Heart right ventricle (tissue), 16 donors: ENCODE measurements around the gene GAS5. TPM values are rescaled to one million over a fixed set of nuclear protein-coding genes. Genes with fewer than 3 reads are reported as not detected.

ENCODE experiments used
- ATAC-seq, 8 donors: fragments of 200-7000 bp; cut with Tn5 transposase; one replicate each; pipeline ENCODE4 v1.9.1; 2020; ENCODE audit warnings: mild to moderate bottlenecking in 8 of 8, moderate library complexity in 8 of 8, moderate number of reproducible peaks in 1 of 8
- DNase-seq, 2 donors: peaks; one replicate each; pipeline ENCODE4 v3.0.0-alpha.2; 2020
- H3K27ac ChIP-seq, 10 donors: fragments of 200-600 bp; sonication (generic) in 2 of 10; one replicate each; pipeline versions ENCODE4 v1.5.0 to v1.8.0; 2020 to 2022; ENCODE audit warnings: mild to moderate bottlenecking in 3 of 10
- H3K27me3 ChIP-seq, 7 donors: fragments of 200-600 bp; one replicate each; pipeline ENCODE4 v1.8.0; 2021 to 2022; ENCODE audit warnings: mild to moderate bottlenecking in 2 of 7
- H3K36me3 ChIP-seq, 9 donors: fragments of 200-600 bp; sonication (generic) in 1 of 9; one replicate each; pipeline versions ENCODE4 v1.5.0 to v1.8.0; 2020 to 2022; ENCODE audit warnings: mild to moderate bottlenecking in 2 of 9
- H3K4me1 ChIP-seq, 9 donors: fragments of 200-600 bp; sonication (generic) in 1 of 9; one replicate each; pipeline versions ENCODE4 v1.5.0 to v1.8.0; 2020 to 2022; ENCODE audit warnings: mild to moderate bottlenecking in 4 of 9
- H3K4me3 ChIP-seq, 10 donors: fragments of 200-600 bp; sonication (generic) in 2 of 10; one replicate each; pipeline versions ENCODE4 v1.5.0 to v1.8.0; 2020 to 2022; ENCODE audit warnings: mild to moderate bottlenecking in 7 of 10, moderate library complexity in 2 of 10
- H3K9me3 ChIP-seq, 11 donors: fragments of 200-600 bp in 10 of 11; sonication (generic) in 2 of 11; one replicate each; pipeline versions ENCODE4 v1.5.0 to v1.8.0; 2013 to 2022; ENCODE audit warnings: mild to moderate bottlenecking in 2 of 11, control low read depth in 1 of 11, moderate library complexity in 1 of 11
- CTCF ChIP-seq, 9 donors: fragments of 200-600 bp; sonication (generic) in 2 of 9; IDR thresholded peaks; one replicate each; pipeline versions ENCODE4 v1.5.0 to v1.8.0; 2021 to 2022; ENCODE audit warnings: antibody characterized with exemption in 9 of 9, mild to moderate bottlenecking in 5 of 9, moderate library complexity in 1 of 9
- whole genome bisulfite sequencing, 2 donors: extraction: QIAGEN DNeasy Blood & Tissue Kit; methylation state at CpG; one replicate each; pipeline ENCODE4 v1.1.7; 2013; ENCODE audit warnings: inconsistent platforms in 1 of 2; 5-methylcytosine and 5-hydroxymethylcytosine counted together
- intact Hi-C, 10 donors: fragments of 100-400 bp; cut with DNase I; formaldehyde crosslinking; loops; one replicate each; pipeline versions ENCODE4 v1.11.1 to v1.14.2; 2022
- polyA plus RNA-seq, 2 donors: library from polyadenylated mRNA; stranded (reverse); fragments of 200-250 nt; gene quantifications; one replicate each; pipeline ENCODE4 v1.2.3, GENCODE V29; 2013
- total RNA-seq, 10 donors: library from RNA; stranded (reverse); fragmentation: NEBNext Ultra II Directional in 3 of 10; extraction: Animal tissue kit (Norgen Biotek cat#: 25700) in 3 of 10; gene quantifications; one replicate each; pipeline versions ENCODE4 v1.2.1 to v1.2.4, GENCODE V29; 2021 to 2023
- donor health status: Arrhythmogenic right ventricular cardiomyopathy.
- donor health status: ischemic (EF 13 %, LVEDD 7.1; RV severe dilation, severe dysfunction).
- donor health status: healthy with polysubstance abuse.
- donor health status: DM: no; HTN: yes; CAD: no.
- donor health status: DM: no; HTN: no; CAD: no.
- donor health status: ischemic (EF 25% LVEDD 6.9; RV normal size, moderate dysfunction).
- donor health status: ischemic (EF 25% LVEDD 5.7; RV mildly dilated, moderate dysfunction).
- donor health status: healthy.
- donor health status: DM: yes; HTN: yes; CAD: no.
- donor health status: Ischemic cardiomyopathy.
- donor health status: ischemic (EF 35%, LVEDD 5.7; RV mildly dilated, moderate dysfunction).
- donor health status: nonischemic (EF 11% LVEDD 7.7; RV severe dilation, severe dysfunction).
- donor health status: DM: yes; HTN: yes; CAD: no.
- donor health status: PGD.
- donor health status: ischemic (EF 29% LVEDD 5.4; RV normal size, mild dysfunction).
- donor health status: nonischemic (EF 23%, LVEDD 6.1; RV moderate dilation, normal function).

The GAS5 gene
- total and polyA plus RNA-seq, 12 donors, result 33.1 to 151 (median 45.5) TPM

GRCh38 chr1:173878251-173878650 is 10.5 kb upstream of the GAS5 start:
- intact Hi-C loops, result no loop called here
- Histone ChIP-seq H3K4me3 (no peak overlapping the region), H3K36me3 (peaks cover 0 to 72% (median 28%) of the 10 kb centered on the region in 9 donors), H3K4me1 (no peaks in the 10 kb centered on the region), H3K27me3 (no peaks in the 10 kb centered on the region), H3K9me3 (no peaks in the 10 kb centered on the region), H3K27ac (no peak overlapping the region)
- TF ChIP-seq CTCF (IDR thresholded peaks at IDR 0.05), result no peak
- ATAC-seq (no peak), DNase-seq (no peak)

- no peak for TF ChIP-seq CTCF (IDR thresholded peaks at IDR 0.05)
- peaks cover 0 to 6% (median 2%) of the 10 kb centered on the region in 9 donors for H3K4me1 ChIP-seq
- H3K27ac ChIP-seq, result no peak overlapping the region
- no peak overlapping the region for H3K4me3 ChIP-seq
- no peaks in the 10 kb centered on the region for H3K9me3 ChIP-seq
- H3K36me3 ChIP-seq, result peaks cover 0 to 85% (median 28%) of the 10 kb centered on the region in 9 donors
- 95 to 96% methylated on average over 5 of the region's 5 CpGs for WGBS, 2 donors
- intact Hi-C loops, result no loop called here
- ATAC-seq, result no peak
- H3K27me3 ChIP-seq, result no peaks in the 10 kb centered on the region
- no peak for DNase-seq
These were observed 8.9 kb upstream of the GAS5 start for GRCh38 chr1:173876732-173877131.

GRCh38 chr1:173871500-173871899 is 3.7 kb upstream of the GAS5 start:
- 83 to 96% methylated on average over 2 of the region's 2 CpGs for WGBS, 2 donors
- Histone ChIP-seq H3K9me3 (no peaks in the 10 kb centered on the region), H3K27ac (peak overlapping the region in 2 of 10 donors; percentile 98 to 99), H3K36me3 (peaks cover 0 to 64% (median 13%) of the 10 kb centered on the region in 9 donors), H3K4me3 (no peak overlapping the region), H3K27me3 (no peaks in the 10 kb centered on the region), H3K4me1 (peaks cover 0 to 43% (median 40%) of the 10 kb centered on the region in 9 donors)
- no peak for TF ChIP-seq CTCF (IDR thresholded peaks at IDR 0.05)
- DNase-seq (no peak), ATAC-seq (no peak)
- intact Hi-C loops, result no loop called here

- TF ChIP-seq CTCF (IDR thresholded peaks at IDR 0.05), result no peak
These were observed 3.3 kb upstream of the GAS5 start for GRCh38 chr1:173871091-173871490.

More at GRCh38 chr1:173871091-173871490, 3.3 kb upstream of the GAS5 start:
- H3K4me3 ChIP-seq, result no peak overlapping the region
- no peak for ATAC-seq
- H3K9me3 ChIP-seq, result no peaks in the 10 kb centered on the region
- H3K27ac ChIP-seq, result peak overlapping the region in 4 of 10 donors; percentile 98 to 99 (median 98)
- WGBS, 2 donors, result 68 to 69% methylated on average over 5 of the region's 5 CpGs
- peaks cover 2 to 47% (median 44%) of the 10 kb centered on the region in 9 donors for H3K4me1 ChIP-seq
- no peak for DNase-seq
- peaks cover 0 to 64% (median 10%) of the 10 kb centered on the region in 9 donors for H3K36me3 ChIP-seq
- intact Hi-C loops, result no loop called here
- no peaks in the 10 kb centered on the region for H3K27me3 ChIP-seq
